HG03135 (cell line): ENCODE data around the gene NXNL1.
"Not testable (repeated sequence)": the region's sequence is repeated elsewhere in the genome, so short reads cannot be mapped to it uniquely, and the experiment has no call there.

ENCODE experiments used
- ATAC-seq: cut with Tn5 transposase; IDR thresholded peaks from one replicate; pipeline ENCODE4 v1.9.1; 2021; ENCODE audit warnings: mild to moderate bottlenecking, moderate library complexity; ENCODE audit not compliant: unreplicated experiment

Gene NXNL1

GRCh38 chr19:17460372-17461230 is at the start of gene NXNL1:
Gene NXNL1, minus strand, starts transcription at chr19:17460926. Its CDS starts 57 bp downstream, at chr19:17460869.
- no peak for ATAC-seq

- ATAC-seq, result not testable (repeated sequence)
These were observed 47.8 kb upstream of the NXNL1 start for GRCh38 chr19:17508558-17508933.

GRCh38 chr19:17506745-17507144 is 46.0 kb upstream of the NXNL1 start:
- no peak for ATAC-seq

GRCh38 chr19:17505223-17505622 is 44.5 kb upstream of the NXNL1 start:
- ATAC-seq, result no peak

- ATAC-seq, result no peak
These were observed 43.7 kb upstream of the NXNL1 start for GRCh38 chr19:17504456-17504855.

- no peak for ATAC-seq
These were observed 43.3 kb upstream of the NXNL1 start for GRCh38 chr19:17504030-17504429.

GRCh38 chr19:17503240-17503639 is 42.5 kb upstream of the NXNL1 start:
- no peak for ATAC-seq

GRCh38 chr19:17500447-17501198 is 39.9 kb upstream of the NXNL1 start:
- no peak for ATAC-seq

- no peak for ATAC-seq
These were observed 39.1 kb upstream of the NXNL1 start for GRCh38 chr19:17499648-17500446.

- not testable (repeated sequence) for ATAC-seq
These were observed 38.3 kb upstream of the NXNL1 start for GRCh38 chr19:17499025-17499424.

GRCh38 chr19:17497149-17497798 is 36.5 kb upstream of the NXNL1 start:
- ATAC-seq, result no peak

- ATAC-seq, result no peak
These were observed 35.7 kb upstream of the NXNL1 start for GRCh38 chr19:17496337-17496997.

- no peak for ATAC-seq
These were observed 35.0 kb upstream of the NXNL1 start for GRCh38 chr19:17495639-17496296.

GRCh38 chr19:17491287-17491686 is 30.6 kb upstream of the NXNL1 start:
- ATAC-seq, result no peak

- no peak for ATAC-seq
These were observed 29.7 kb upstream of the NXNL1 start for GRCh38 chr19:17490411-17490810.

GRCh38 chr19:17489392-17490030 is 28.8 kb upstream of the NXNL1 start:
- no peak for ATAC-seq

- ATAC-seq, result no peak
These were observed 28.1 kb upstream of the NXNL1 start for GRCh38 chr19:17488593-17489391.
